Osteoblast (primary cell): ENCODE measurements around the gene PPM1E. TPM values are rescaled to one million over a fixed set of nuclear protein-coding genes. Genes with fewer than 3 reads are reported as not detected.

Source experiments
- DNase-seq: peaks from one replicate; pipeline ENCODE4 v3.0.0; 2011; ENCODE audit warnings: low spot score, mixed read lengths; ENCODE audit not compliant: insufficient read length; ENCODE audit errors: missing footprints
- H2AFZ ChIP-seq: 2 replicates; pipeline ENCODE4 v1.6.0; 2011; ENCODE audit warnings: mild to moderate bottlenecking, low read length
- H3K27ac ChIP-seq: 2 replicates; pipeline ENCODE4 v1.5.1; 2011; ENCODE audit warnings: mild to moderate bottlenecking, low read depth, low read length, moderate library complexity
- H3K27me3 ChIP-seq: 2 replicates; pipeline ENCODE4 v1.6.0; 2012; ENCODE audit warnings: mild to moderate bottlenecking, control low read depth, inconsistent platforms, low read length, moderate library complexity; ENCODE audit not compliant: insufficient read depth
- H3K36me3 ChIP-seq: 2 replicates; pipeline ENCODE4 v1.5.1; 2011; ENCODE audit warnings: mild to moderate bottlenecking, low read length, control low read depth, moderate library complexity; ENCODE audit not compliant: insufficient read depth
- H3K4me1 ChIP-seq: 2 replicates; pipeline ENCODE4 v1.5.1; 2011; ENCODE audit warnings: mild to moderate bottlenecking, low read length, control low read depth, moderate library complexity; ENCODE audit not compliant: insufficient read depth
- H3K4me2 ChIP-seq: 2 replicates; pipeline ENCODE4 v1.6.0; 2011; ENCODE audit warnings: mild to moderate bottlenecking, low read length; ENCODE audit not compliant: insufficient read depth
- H3K4me3 ChIP-seq: fragments of 200-600 bp; sonication (generic); 3 replicates; pipeline ENCODE4 v1.5.1; 2012; ENCODE audit warnings: mild to moderate bottlenecking, low read length, inconsistent platforms; ENCODE audit not compliant: insufficient read depth
- H3K79me2 ChIP-seq: 2 replicates; pipeline ENCODE4 v1.6.0; 2012; ENCODE audit warnings: mild to moderate bottlenecking, low read length, control low read depth, inconsistent platforms; ENCODE audit not compliant: insufficient read depth
- H3K9me3 ChIP-seq: 2 replicates; pipeline ENCODE4 v1.5.1; 2011; ENCODE audit warnings: low read depth, low read length, control low read depth
- H4K20me1 ChIP-seq: 2 replicates; pipeline ENCODE4 v1.6.0; 2012; ENCODE audit warnings: mild to moderate bottlenecking, low read length, control low read depth; ENCODE audit not compliant: insufficient read depth
- CTCF ChIP-seq: IDR thresholded peaks from 2 replicates; pipeline ENCODE4 v1.5.1; 2011; ENCODE audit warnings: mild to moderate bottlenecking, low read depth, low read length, moderate library complexity; ENCODE audit errors: extremely low read depth
- total RNA-seq: library from RNA; depleted of rRNA; stranded (reverse); fragments of >200 nt; gene quantifications from 2 replicates; pipeline ENCODE4 v1.2.3, GENCODE V29; 2012

Gene PPM1E
- total RNA-seq, 1 donor, result under 0.01 TPM

DNA sequence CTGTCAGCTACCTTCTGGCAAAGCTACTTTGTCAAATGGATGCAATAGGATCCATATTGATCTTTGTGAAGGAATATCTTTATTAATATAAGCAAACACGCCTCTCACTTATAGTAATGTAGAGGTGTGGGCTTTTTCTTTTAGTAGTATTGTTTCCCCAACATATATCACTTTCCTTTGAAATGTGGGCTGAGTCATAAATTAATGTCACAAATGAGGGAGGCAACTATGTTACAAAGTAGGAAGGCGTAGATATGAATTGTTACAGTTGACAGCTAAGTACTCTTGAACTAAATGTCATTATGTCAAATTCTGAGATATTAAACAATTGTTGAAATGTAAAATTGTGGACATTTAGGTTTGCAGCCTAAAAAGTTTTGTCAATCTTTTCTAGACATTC, 2.6 kb upstream of the PPM1E start:
- Histone ChIP-seq H3K27ac (no peak overlapping the region), H4K20me1 (no peaks in the 10 kb centered on the region), H3K4me1 (peaks cover 5% of the 10 kb centered on the region), H3K79me2 (no peaks in the 10 kb centered on the region), H3K4me3 (no peak overlapping the region), H3K4me2 (no peak overlapping the region), H2AFZ (no peak overlapping the region), H3K9me3 (no peaks in the 10 kb centered on the region), H3K27me3 (peaks cover 31% of the 10 kb centered on the region), H3K36me3 (no peaks in the 10 kb centered on the region)
- TF ChIP-seq CTCF, result no peak
- no peak for DNase-seq

DNA sequence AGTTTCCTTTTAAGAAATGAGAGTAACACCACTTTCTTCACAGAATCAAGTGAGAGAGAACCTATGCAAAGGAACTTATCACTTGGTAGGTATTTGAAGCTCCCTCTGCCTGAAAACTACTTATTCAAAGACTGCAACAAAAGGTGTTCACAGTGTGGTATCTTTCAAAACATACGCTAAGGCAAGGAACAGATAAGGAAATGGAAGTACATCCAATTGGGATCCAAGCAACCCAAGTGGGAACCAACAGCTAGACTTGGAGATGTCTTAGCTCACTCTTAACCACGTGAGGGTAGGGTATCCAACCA, 431 bp upstream of the PPM1E start:
- Histone ChIP-seq H3K27ac (no peak overlapping the region), H3K4me1 (peaks cover 5% of the 10 kb centered on the region), H3K9me3 (no peaks in the 10 kb centered on the region), H3K4me2 (peak overlapping the region; percentile 84), H3K4me3 (peak overlapping the region; percentile 73), H4K20me1 (no peaks in the 10 kb centered on the region), H3K36me3 (no peaks in the 10 kb centered on the region), H2AFZ (peak overlapping the region; percentile 65), H3K79me2 (no peaks in the 10 kb centered on the region), H3K27me3 (peaks cover 49% of the 10 kb centered on the region)
- no peak for DNase-seq
- no peak for TF ChIP-seq CTCF

DNA sequence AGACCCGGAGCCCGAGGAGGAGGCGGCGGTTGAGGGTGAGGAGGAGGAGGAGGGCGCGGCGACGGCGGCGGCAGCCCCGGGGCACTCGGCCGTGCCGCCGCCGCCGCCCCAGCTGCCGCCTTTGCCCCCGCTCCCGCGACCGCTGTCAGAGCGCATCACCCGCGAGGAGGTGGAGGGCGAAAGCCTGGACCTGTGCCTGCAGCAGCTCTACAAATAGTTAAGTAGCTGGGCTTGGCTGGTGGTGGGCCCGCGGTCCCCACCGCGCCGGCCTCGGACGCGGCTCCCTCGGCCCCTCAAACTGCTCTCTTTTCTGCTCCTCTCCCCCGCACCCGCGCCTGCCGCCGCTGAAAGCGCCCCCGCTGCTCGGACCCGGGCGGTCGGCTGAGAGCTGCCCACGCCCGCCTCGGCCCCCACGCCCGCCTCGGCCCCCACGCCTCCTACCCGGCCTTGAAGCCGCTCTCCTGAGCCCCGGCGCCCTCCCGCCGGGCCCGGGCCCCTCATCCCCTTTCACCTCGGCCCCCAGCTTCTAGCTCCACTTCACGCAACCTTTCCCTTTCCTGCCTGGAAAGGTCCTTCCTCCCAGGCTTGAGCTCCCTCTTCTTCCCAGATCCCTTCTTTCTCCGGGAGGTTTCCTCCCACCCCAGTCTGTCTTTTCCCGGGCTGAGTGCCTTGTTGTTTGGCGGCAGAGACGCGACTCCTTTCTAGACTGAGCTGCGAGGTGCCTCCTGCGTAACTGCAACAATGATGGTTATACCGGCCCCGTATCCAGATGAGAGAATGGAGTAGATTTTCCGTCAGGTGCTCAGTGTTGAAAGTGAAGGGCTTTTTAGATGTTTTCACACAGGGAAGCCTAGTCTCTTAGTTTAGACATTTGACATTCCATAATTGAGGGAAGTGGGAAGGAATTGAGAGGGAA, 850 bp downstream of the PPM1E start:
- Histone ChIP-seq H3K4me1 (peaks cover 5% of the 10 kb centered on the region), H2AFZ (peak overlapping the region; percentile 65), H3K36me3 (no peaks in the 10 kb centered on the region), H3K9me3 (no peaks in the 10 kb centered on the region), H4K20me1 (no peaks in the 10 kb centered on the region), H3K4me2 (peak overlapping the region; percentile 84), H3K27ac (no peak overlapping the region), H3K79me2 (no peaks in the 10 kb centered on the region), H3K27me3 (peaks cover 58% of the 10 kb centered on the region), H3K4me3 (peak overlapping the region; percentile 73)
- no peak for TF ChIP-seq CTCF
- DNase-seq, result peak; percentile 82

DNA sequence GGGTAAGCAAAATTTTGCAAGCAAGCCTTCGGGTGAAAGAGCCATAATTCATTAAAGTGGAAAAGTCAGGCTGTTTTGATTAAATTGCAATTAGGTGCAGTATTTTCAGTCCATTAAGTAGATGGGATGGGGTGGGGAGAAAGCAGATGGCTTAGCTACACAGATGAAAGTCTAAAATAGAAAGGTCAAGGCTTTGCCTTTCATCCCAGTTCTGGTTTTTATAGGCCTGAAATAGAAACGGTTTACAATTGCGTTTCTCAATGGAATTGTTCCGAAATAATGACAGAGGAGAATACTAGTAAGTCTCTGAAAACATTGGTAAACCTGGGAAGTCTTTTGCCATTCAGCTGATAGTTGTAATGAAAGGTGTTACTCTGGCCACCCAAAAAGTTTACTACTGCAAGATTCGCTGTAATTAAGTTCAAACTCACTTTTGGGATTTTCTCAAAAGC, 1.5 kb downstream of the PPM1E start:
- Histone ChIP-seq H3K79me2 (no peaks in the 10 kb centered on the region), H3K27ac (no peak overlapping the region), H2AFZ (no peak overlapping the region), H3K4me3 (no peak overlapping the region), H4K20me1 (no peaks in the 10 kb centered on the region), H3K4me2 (no peak overlapping the region), H3K4me1 (peaks cover 5% of the 10 kb centered on the region), H3K9me3 (no peaks in the 10 kb centered on the region), H3K27me3 (peaks cover 58% of the 10 kb centered on the region), H3K36me3 (no peaks in the 10 kb centered on the region)
- DNase-seq, result peak; percentile 53
- TF ChIP-seq CTCF, result no peak
